Adrenal gland (tissue), 12 donors: Measurements from ENCODE around the gene BRAF. TPM values are rescaled to one million over a fixed set of nuclear protein-coding genes. Genes with fewer than 3 reads are reported as not detected.

Experiments
- DNase-seq, 7 donors: peaks; one replicate each; pipeline ENCODE4 v3.0.0-alpha.2; 2019 to 2020
- H3K27ac ChIP-seq, 5 donors: fragments of 200-600 bp; sonication (generic) in 4 of 5; 1 replicate in 3 of 5; 2 replicates in 2 of 5; pipeline versions ENCODE4 v1.5.1 to v1.8.0; 2016 to 2020; ENCODE audit warnings: mild to moderate bottlenecking in 1 of 5
- H3K27me3 ChIP-seq: fragments of 200-600 bp; 2 replicates; pipeline ENCODE4 v1.8.0; 2021
- H3K36me3 ChIP-seq, 2 donors: fragments of 200-600 bp; replicated peaks in 1 of 2; 1 replicate in 1 of 2; 2 replicates in 1 of 2; pipeline versions ENCODE4 v1.5.1 to v1.8.0; 2018 to 2022
- H3K4me1 ChIP-seq, 2 donors: fragments of 200-600 bp; replicated peaks in 1 of 2; 1 replicate in 1 of 2; 2 replicates in 1 of 2; pipeline versions ENCODE4 v1.5.1 to v1.8.0; 2018 to 2021
- H3K4me3 ChIP-seq, 4 donors: fragments of 200-600 bp; sonication (generic) in 3 of 4; one replicate each; pipeline ENCODE4 v1.5.1; 2016 to 2018
- H3K9me3 ChIP-seq, 3 donors: fragments of 200-600 bp; sonication (generic) in 1 of 3; replicated peaks in 1 of 3; 1 replicate in 2 of 3; 2 replicates in 1 of 3; pipeline versions ENCODE4 v1.5.1 to v1.8.0; 2016 to 2021
- CTCF ChIP-seq, 6 experiments: fragments of 450-650 bp in 4 of 6; fragments of 200-600 bp in 2 of 6; sonication (generic) in 1 of 6; IDR thresholded peaks; 1 replicate in 5 of 6; 2 replicates in 1 of 6; pipeline versions ENCODE4 v1.5.1 to v1.8.0; 2016 to 2021; ENCODE audit warnings: antibody characterized with exemption in 6 of 6, mild to moderate bottlenecking in 2 of 6, moderate library complexity in 1 of 6
- POLR2A ChIP-seq, 2 donors: fragments of 450-650 bp; IDR thresholded peaks; one replicate each; pipeline ENCODE4 v1.6.1; 2017; ENCODE audit warnings: antibody characterized with exemption in 2 of 2, mild to moderate bottlenecking in 2 of 2, moderate library complexity in 1 of 2
- WGBS, 4 donors: extraction: QIAGEN DNeasy Blood & Tissue Kit in 2 of 4; methylation state at CpG; one replicate each; pipeline versions ENCODE4 v1.1.5 to v1.1.7; 2013 to 2017; 5-methylcytosine and 5-hydroxymethylcytosine counted together
- intact Hi-C, 2 donors: fragments of 100-400 bp; cut with DNase I; formaldehyde crosslinking; loops; one replicate each; pipeline versions ENCODE4 v1.14.1 to v1.15.0; 2022 to 2023
- polyA plus RNA-seq, 3 donors: library from polyadenylated mRNA; stranded (reverse); fragments of 200-250 nt in 2 of 3; fragments of 350-450 nt in 1 of 3; fragmentation: Illumina TruSeq in 1 of 3; extraction: RNeasy Lipid Tissue Mini Kit (QIAGEN cat#74804) in 1 of 3; gene quantifications; one replicate each; pipeline ENCODE4 v1.2.3, GENCODE V29; 2013 to 2014
- total RNA-seq, 9 donors: library from RNA; depleted of rRNA in 4 of 9; stranded (reverse); fragments of >200 nt in 4 of 9; fragments of 120-200 nt in 1 of 9; fragmentation: NEBNext Ultra II Directional in 1 of 9; extraction: Animal tissue kit (Norgen Biotek cat#: 25700) in 1 of 9; gene quantifications; one replicate each; pipeline versions ENCODE4 v1.1.0 to v1.2.4, GENCODE V29; 2013 to 2023
- donor health status: healthy with polysubstance abuse.
- donor health status: Bipolar disorder and iron deficiency.
- donor health status: DM: yes; HTN: yes; CAD: no.
- donor health status: DM: no; HTN: no; CAD: no.
- donor health status: DM: no; HTN: no; CAD: no.
- donor health status: DM: yes; HTN: yes; CAD: no.

BRAF gene
- total and polyA plus RNA-seq, 12 donors, result 5.0 to 50.3 (median 25.5) TPM

GRCh38 chr7:140881507-140882228 lies 43.1 kb downstream of the BRAF start:
- intact Hi-C loops, result no loop called here
- WGBS, 4 donors, result 85 to 90% (median 88%) methylated on average over 3 of the region's 3 CpGs
- no peak for TF ChIP-seq POLR2A (IDR thresholded peaks at IDR 0.05)
- no peak for TF ChIP-seq CTCF (IDR thresholded peaks at IDR 0.05)

GRCh38 chr7:140877249-140877524 lies 47.5 kb downstream of the BRAF start:
- WGBS, 4 donors, result 97 to 100% (median 100%) methylated on average over 1 of the region's 1 CpG

More at GRCh38 chr7:140881507-140882228, 43.1 kb downstream of the BRAF start:
- H3K36me3 ChIP-seq, result no peaks in the 10 kb centered on the region
- no peaks in the 10 kb centered on the region for H3K9me3 ChIP-seq
- H3K27me3 ChIP-seq, result no peaks in the 10 kb centered on the region
- no peak overlapping the region for H3K27ac ChIP-seq
- H3K4me1 ChIP-seq, result peaks cover 8 to 21% of the 10 kb centered on the region in 2 donors
- no peak overlapping the region for H3K4me3 ChIP-seq
- no peak for DNase-seq

DNA sequence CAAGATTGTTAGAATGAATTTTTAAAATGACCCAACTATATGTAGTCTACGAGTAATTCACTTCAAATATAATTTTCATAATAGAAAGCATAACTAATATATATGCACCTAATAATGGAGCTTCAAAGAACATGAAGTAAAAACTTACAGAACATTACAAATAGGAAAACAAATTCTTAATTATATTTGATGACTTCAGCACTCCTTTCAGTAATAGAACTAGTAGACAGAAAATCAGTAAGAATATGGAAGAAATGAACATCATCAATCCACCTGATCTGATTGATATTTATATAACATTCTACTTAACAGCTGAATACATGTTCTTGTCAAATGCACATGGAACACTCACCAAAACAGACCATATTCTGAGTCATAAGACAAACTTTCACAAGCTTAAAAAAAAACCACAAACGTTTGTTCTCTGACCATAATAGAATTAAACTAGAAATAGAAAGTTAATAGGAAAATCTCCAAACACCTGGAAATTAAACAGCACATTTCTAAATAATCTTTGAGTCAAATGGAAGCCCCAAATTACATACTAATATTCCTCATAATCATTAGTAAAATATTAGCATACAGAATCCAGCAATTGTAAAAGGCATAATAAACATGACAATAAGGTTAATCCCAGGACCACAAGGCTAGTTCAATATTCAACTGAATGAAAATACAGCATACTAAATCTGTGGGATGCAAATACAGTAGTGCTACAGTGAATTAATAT lies 48.0 kb downstream of the BRAF start:
- Histone ChIP-seq H3K27ac (no peak overlapping the region), H3K27me3 (no peaks in the 10 kb centered on the region), H3K4me3 (no peak overlapping the region), H3K36me3 (no peaks in the 10 kb centered on the region), H3K9me3 (no peaks in the 10 kb centered on the region), H3K4me1 (peaks cover 0 to 20% of the 10 kb centered on the region in 2 donors)
- intact Hi-C loops, result no loop called here
- DNase-seq, result no peak
- WGBS, 4 donors, result 43 to 53% (median 50%) methylated on average over 2 of the region's 2 CpGs
- TF ChIP-seq POLR2A (IDR thresholded peaks at IDR 0.05) (no peak), CTCF (IDR thresholded peaks at IDR 0.05) (no peak)

More at GRCh38 chr7:140877249-140877524, 47.5 kb downstream of the BRAF start:
- Histone ChIP-seq H3K27me3 (no peaks in the 10 kb centered on the region), H3K4me3 (no peak overlapping the region), H3K4me1 (peaks cover 0 to 20% of the 10 kb centered on the region in 2 donors), H3K36me3 (no peaks in the 10 kb centered on the region), H3K9me3 (no peaks in the 10 kb centered on the region), H3K27ac (no peak overlapping the region)
- TF ChIP-seq POLR2A (IDR thresholded peaks at IDR 0.05) (no peak), CTCF (IDR thresholded peaks at IDR 0.05) (no peak)
- intact Hi-C loops, result no loop called here
- DNase-seq, result no peak

- Histone ChIP-seq H3K36me3 (no peaks in the 10 kb centered on the region), H3K9me3 (no peaks in the 10 kb centered on the region), H3K4me1 (peaks cover 0 to 20% of the 10 kb centered on the region in 2 donors), H3K4me3 (no peak overlapping the region), H3K27ac (no peak overlapping the region), H3K27me3 (no peaks in the 10 kb centered on the region)
- 82 to 96% (median 87%) methylated on average over 4 of the region's 4 CpGs for WGBS, 4 donors
- intact Hi-C loops, result no loop called here
- TF ChIP-seq CTCF (IDR thresholded peaks at IDR 0.05) (no peak), POLR2A (IDR thresholded peaks at IDR 0.05) (no peak)
- DNase-seq, result no peak
These were observed 51.3 kb downstream of the BRAF start for GRCh38 chr7:140873434-140873833.
